GM21367 (cell line): ENCODE measurements around the gene BORCS5.
"Not testable (repeated sequence)": the region's sequence is repeated elsewhere in the genome, so short reads cannot be mapped to it uniquely, and the experiment has no call there.

Experiments
- ATAC-seq: cut with Tn5 transposase; IDR thresholded peaks from one replicate; pipeline ENCODE4 v1.9.1; 2021; ENCODE audit not compliant: unreplicated experiment

The BORCS5 gene

DNA sequence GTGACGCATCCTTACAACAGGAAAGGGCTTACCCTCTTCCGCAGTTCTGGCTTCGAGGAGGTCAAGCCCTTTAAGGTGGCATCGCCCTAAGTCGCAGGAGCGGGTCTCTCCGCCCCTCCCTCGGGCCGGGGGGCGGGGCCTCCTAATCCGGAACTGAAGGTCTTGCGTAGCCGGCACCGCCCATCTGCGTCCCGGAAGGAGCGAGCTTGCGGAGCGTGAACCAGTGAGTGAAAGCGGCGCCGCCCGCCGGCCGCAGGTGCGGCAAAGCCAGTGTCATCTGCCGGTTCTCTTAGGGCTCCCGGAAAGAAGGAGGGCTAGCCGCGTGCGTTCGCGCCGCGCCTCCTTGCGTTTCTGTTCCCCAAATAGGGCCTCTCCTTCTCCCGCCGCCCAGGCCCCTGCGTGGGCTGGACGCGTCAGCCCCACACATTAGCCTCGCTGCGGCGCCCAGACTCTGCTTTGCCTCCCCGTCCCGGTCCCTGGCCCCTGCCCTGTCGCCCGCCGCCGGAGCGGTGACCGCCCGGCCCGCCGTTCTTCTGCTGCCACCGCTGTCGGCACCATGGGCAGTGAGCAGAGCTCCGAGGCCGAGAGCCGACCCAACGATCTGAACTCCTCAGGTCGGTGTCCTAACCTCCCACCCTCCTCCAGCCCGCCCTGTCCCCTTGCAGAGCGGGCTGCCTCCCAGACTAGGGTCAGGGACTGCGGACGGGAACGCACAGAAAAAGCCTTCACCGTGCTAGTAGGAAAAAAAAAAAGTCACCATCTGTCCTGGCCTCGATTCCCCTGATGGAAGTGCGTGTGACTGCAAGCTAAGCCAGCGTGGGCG is at the start of gene BORCS5:
Gene BORCS5, plus strand, starts transcription at position 183 of the 823 bp plus-strand sequence. Its CDS starts 374 bp downstream, at position 557.
- ATAC-seq = peak; percentile 79

DNA sequence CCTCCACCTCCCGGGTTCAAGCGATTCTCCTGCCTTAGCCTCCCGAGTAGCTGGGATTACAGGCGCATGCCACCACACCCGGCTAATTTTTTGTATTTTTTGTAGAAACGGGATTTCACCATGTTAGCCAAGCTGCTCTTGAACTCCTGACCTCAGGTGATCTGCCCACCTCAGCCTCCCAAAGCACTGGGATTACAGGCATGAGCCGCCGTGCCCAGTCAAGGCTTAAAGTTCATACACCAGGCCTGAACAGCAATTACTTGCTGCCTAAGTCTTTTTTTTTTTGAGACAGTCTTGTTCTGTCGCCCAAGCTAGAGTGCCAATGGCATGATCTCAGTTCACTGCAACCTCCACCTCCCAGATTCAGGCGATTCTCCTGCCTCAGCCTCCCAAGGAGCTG is 46.2 kb upstream of the BORCS5 start:
- ATAC-seq = not testable (repeated sequence)

GRCh38 chr12:12315838-12316237 is 41.0 kb upstream of the BORCS5 start:
- no peak for ATAC-seq

GRCh38 chr12:12319451-12320183 is 37.3 kb upstream of the BORCS5 start:
- no peak for ATAC-seq

DNA sequence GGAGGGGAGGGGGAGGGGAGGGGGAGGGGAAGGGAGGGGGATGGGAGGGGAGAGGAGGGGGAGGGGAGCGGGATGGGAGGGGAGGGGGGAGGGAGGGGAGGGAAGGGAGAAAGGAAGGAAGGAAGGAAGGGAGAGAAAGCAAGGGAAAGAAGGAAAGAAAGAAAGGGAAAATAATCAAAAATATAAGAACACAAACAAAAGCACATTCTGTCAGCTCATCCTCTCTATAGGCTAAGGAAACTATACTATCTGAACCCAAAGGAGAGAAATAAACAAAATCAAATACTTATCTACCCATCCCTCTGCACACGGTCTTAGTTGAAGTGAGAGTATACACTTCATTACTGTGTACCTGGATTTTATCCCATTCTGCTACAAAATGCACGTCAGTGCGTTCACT is 33.8 kb upstream of the BORCS5 start:
- ATAC-seq = no peak

DNA sequence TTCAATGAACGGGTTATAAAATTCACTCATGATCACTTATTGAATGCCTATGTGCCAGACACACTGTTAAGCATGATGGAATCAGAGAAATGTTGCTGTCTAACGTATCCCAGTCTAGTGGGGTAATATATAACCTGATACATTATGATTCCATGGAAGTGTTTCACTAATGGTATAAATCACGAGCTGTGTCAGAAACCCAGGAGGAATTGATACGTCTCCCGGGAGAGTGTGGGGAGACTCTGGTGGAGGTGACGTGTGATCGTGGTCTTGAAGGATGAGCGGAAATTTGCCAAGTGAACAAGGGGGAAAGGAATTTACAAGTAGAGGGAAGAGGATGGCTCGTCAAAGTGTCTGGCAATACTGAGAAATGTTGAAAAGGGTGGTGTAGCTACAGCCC is 33.3 kb upstream of the BORCS5 start:
- ATAC-seq = no peak

DNA sequence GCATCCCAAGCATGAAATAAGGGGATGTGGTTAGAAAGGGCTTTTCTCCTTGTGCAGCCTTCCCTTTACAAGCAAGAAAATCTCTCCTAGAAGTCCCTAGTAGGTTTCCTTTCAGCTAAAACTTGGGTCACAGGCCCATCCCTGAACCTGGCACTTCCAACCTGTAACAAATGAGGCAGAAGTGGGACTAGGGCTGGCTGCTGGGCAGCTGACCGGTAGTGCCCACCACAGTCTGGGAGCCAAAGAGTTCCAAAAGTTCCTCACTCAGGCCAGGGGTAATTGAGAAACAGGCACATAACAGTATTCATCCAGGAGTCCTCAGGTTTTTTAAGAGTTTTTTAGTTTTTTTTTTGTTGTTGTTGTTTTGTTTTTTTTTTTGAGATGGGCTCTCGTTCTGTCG is 30.6 kb upstream of the BORCS5 start:
- ATAC-seq = no peak

GRCh38 chr12:12327802-12328201 is 29.1 kb upstream of the BORCS5 start:
- no peak for ATAC-seq

- no peak for ATAC-seq
Measured at GRCh38 chr12:12331244-12331771, 25.6 kb upstream of the BORCS5 start.

DNA sequence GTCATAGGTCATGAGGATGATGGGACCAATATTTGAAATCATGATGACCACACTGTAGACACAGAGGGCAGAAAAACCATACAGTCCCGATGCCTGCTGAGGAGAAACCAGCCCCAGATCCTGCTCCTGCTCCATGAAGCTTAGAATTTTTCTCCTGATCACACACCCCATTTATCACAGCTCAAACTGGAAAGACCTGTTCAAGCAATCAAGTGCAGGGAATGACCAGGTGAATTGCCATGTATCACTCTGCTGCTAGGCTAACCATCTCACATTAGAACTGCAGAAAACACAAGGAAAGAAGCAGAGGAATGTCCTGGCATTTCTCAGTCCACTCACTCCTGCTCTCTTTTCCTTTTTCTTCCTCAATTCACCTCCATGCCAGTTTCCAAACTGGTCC is 25.0 kb upstream of the BORCS5 start:
- no peak for ATAC-seq

GRCh38 chr12:12333407-12334366 is 23.2 kb upstream of the BORCS5 start:
- ATAC-seq = no peak

DNA sequence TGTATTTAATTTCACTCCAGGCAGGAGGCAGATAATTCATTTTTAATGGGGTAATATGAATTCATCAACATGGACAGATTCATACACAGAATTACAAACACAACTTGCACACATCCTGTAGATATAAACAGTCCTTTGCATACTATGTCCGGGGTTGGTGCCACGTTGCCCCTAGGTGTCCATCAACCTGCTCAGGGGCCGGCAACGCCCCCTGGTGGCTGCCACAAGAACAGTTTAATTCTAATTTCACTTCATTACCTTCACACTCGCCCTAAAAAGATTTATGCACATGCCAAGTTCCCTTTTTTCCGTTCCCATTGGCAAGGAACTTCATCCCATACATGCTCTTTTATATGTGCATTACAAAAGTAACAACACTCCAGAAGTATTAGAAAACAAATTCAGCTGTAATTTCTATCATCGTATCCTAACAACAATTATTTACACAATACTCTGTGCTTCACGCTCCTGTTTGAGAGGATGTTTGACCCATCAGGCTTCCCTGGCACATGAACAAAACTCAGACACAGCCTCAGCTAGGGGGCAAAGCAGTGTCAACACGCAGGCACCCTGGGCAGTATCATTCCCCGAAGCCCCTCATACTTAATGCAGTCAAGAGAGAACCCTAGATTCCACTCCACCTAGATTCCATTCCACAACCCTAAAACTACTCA is 22.4 kb upstream of the BORCS5 start:
- peak; percentile 48 for ATAC-seq

DNA sequence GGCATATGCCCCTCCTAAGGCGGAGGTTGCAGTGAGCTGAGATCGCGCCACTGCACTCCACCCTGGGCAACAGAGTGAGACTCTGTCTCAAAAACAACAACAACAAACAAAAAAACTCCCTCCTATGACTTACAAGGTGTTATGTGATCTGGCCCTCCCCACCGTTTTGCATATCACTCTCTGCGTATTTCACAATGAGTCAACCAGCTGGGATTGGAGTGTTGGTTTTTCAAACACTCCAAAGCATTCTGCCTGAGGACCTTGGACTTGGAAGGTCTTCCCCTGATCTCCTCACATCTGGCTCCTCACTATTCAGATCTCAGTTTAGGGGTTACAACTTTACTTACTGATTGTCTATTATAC is 20.8 kb upstream of the BORCS5 start:
- no peak for ATAC-seq

- ATAC-seq = no peak
Measured at GRCh38 chr12:12336511-12336910, 20.4 kb upstream of the BORCS5 start.

GRCh38 chr12:12338527-12339168 is 18.2 kb upstream of the BORCS5 start:
- no peak for ATAC-seq

- ATAC-seq = no peak
Measured at GRCh38 chr12:12349711-12350665, 6.9 kb upstream of the BORCS5 start, which contains the start of gene MANSC1. Gene MANSC1, minus strand, starts transcription at chr12:12350242. Its CDS starts 6,928 bp downstream, at chr12:12343314.

DNA sequence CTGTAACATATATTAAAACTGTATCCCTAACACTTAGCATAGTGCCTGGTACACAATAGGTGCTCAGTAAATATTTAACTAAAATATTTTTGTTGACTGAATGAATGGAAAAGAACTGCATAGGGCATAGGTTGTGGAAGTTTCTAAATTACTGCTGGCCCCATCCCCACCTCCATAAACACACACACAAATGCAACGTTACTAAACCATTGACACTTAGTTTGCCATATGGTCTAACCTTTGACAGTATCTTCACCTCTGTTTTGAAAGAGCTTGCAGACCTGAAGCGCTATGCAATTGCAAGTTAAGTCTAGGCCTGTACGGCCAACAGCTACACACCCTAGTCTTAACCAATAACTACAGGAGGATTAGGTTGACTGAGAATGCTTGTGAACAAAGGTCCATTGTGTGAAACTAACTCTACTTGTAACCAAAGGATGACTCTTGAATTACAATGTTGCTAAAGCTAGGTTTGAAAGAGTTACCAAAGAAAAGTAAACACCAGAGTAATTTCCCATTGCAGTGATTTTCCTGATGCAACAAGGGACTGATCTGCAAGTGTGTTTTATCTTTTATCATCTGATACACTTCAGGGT is 5.9 kb upstream of the BORCS5 start:
- ATAC-seq = no peak

DNA sequence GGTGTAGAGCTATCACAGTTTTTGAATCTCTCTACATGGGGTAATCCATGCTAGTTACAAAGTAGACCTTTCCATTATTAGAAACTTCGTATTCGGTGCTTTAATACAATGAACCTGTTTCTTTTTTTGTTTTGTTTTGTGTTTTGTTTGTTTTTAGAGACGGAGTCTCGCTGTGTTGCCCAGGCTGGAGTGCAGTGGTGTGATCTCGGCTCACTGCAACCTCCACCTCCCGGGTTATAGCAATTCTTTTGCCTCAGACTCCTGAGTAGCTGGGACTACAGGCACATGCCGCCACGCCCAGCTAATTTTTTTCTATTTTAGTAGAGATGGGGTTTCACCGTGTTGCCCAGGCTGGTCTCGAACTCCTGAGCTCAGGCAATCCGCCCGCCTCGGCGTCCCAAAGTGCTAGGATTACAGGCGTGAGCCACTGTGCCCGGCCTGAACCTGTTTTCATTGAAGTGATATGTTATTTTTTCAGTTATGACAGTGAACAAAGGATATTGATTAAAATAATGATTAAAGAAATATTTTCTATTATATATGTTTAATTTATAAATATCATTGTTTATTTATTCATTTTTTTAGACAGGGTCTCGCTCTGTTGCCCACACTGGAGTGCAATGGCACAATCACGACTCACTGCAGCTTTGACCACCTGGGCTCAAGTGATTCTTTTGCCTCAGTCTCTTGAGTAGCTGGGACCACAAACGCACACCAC is 5.3 kb upstream of the BORCS5 start:
- not testable (repeated sequence) for ATAC-seq
